Measurements from ENCODE around the gene TDRD7. TPM values are rescaled to one million over a fixed set of nuclear protein-coding genes. Genes with fewer than 3 reads are reported as not detected.

TDRD7 gene
- total RNA-seq, 1 donor from 2014 or later = 20.4 TPM

GRCh38 chr9:97396256-97396655 lies 15.6 kb upstream of the TDRD7 start:
- FAIRE-seq = no peak
- no peak overlapping the region for H2AFZ ChIP-seq (ENCODE audit: low read depth, low read length)
- DNase-seq (ENCODE audit: low read depth) = no peak
- H3K9me3 ChIP-seq (ENCODE audit: insufficient read depth, low read depth, low read length) = no peaks in the 10 kb centered on the region
- H4K20me1 ChIP-seq (ENCODE audit: insufficient read depth, low read length) = no peaks in the 10 kb centered on the region
- H3K27ac ChIP-seq (ENCODE audit: low read depth, low read length) = no peak overlapping the region
- Mint-ChIP-seq H3K4me3 (ENCODE audit: unreplicated experiment) (no peak overlapping the region), H3K27ac (ENCODE audit: unreplicated experiment) (no peak overlapping the region), H3K36me3 (ENCODE audit: low read depth, unreplicated experiment) (no peaks in the 10 kb centered on the region), H3K9me3 (ENCODE audit: unreplicated experiment) (peaks cover 3% of the 10 kb centered on the region), H3K27me3 (ENCODE audit: low read depth, unreplicated experiment) (peaks cover 11% of the 10 kb centered on the region), H3K4me1 (ENCODE audit: low read depth, unreplicated experiment) (peaks cover 6% of the 10 kb centered on the region)
- no peak for TF ChIP-seq EZH2 (IDR thresholded peaks at IDR 0.05; ENCODE audit: insufficient read depth, low read length)
- no peak for TF ChIP-seq CTCF (IDR thresholded peaks at IDR 0.05; ENCODE audit: insufficient read depth, low read depth, low read length)
- H3K4me2 ChIP-seq (ENCODE audit: low read length) = no peak overlapping the region
- peaks cover 2% of the 10 kb centered on the region for H3K27me3 ChIP-seq (ENCODE audit: insufficient read depth, low read length)
- no peak overlapping the region for H3K9ac ChIP-seq (ENCODE audit: low read length)
- H3K36me3 ChIP-seq (ENCODE audit: insufficient read depth, low read length) = no peaks in the 10 kb centered on the region
- H3K4me3 ChIP-seq (ENCODE audit: insufficient read depth, low read depth, low read length) = no peak overlapping the region
- no peaks in the 10 kb centered on the region for H3K79me2 ChIP-seq (ENCODE audit: insufficient read depth, low read length)
- H3K4me1 ChIP-seq (ENCODE audit: insufficient read depth, low read length) = no peaks in the 10 kb centered on the region

GRCh38 chr9:97397220-97397619 lies 14.7 kb upstream of the TDRD7 start:
- H3K79me2 ChIP-seq (ENCODE audit: insufficient read depth, low read length) = no peaks in the 10 kb centered on the region
- TF ChIP-seq CTCF (IDR thresholded peaks at IDR 0.05; ENCODE audit: insufficient read depth, low read depth, low read length) (no peak), EZH2 (IDR thresholded peaks at IDR 0.05; ENCODE audit: insufficient read depth, low read length) (no peak)
- no peaks in the 10 kb centered on the region for H4K20me1 ChIP-seq (ENCODE audit: insufficient read depth, low read length)
- H3K9ac ChIP-seq (ENCODE audit: low read length) = no peak overlapping the region
- Mint-ChIP-seq H3K4me3 (ENCODE audit: unreplicated experiment) (peak overlapping the region; percentile 24), H3K27ac (ENCODE audit: unreplicated experiment) (no peak overlapping the region), H3K36me3 (ENCODE audit: low read depth, unreplicated experiment) (no peaks in the 10 kb centered on the region), H3K27me3 (ENCODE audit: low read depth, unreplicated experiment) (peaks cover 10% of the 10 kb centered on the region), H3K4me1 (ENCODE audit: low read depth, unreplicated experiment) (peaks cover 6% of the 10 kb centered on the region), H3K9me3 (ENCODE audit: unreplicated experiment) (peaks cover 4% of the 10 kb centered on the region)
- H3K36me3 ChIP-seq (ENCODE audit: insufficient read depth, low read length) = no peaks in the 10 kb centered on the region
- FAIRE-seq = no peak
- H3K4me3 ChIP-seq (ENCODE audit: insufficient read depth, low read depth, low read length) = no peak overlapping the region
- no peaks in the 10 kb centered on the region for H3K4me1 ChIP-seq (ENCODE audit: insufficient read depth, low read length)
- DNase-seq (ENCODE audit: low read depth) = peak; percentile 6
- no peak overlapping the region for H3K27ac ChIP-seq (ENCODE audit: low read depth, low read length)
- H3K4me2 ChIP-seq (ENCODE audit: low read length) = no peak overlapping the region
- no peaks in the 10 kb centered on the region for H3K9me3 ChIP-seq (ENCODE audit: insufficient read depth, low read depth, low read length)
- no peak overlapping the region for H2AFZ ChIP-seq (ENCODE audit: low read depth, low read length)
- H3K27me3 ChIP-seq (ENCODE audit: insufficient read depth, low read length) = peaks cover 2% of the 10 kb centered on the region

- Histone ChIP-seq H3K9ac (ENCODE audit: low read length) (no peak overlapping the region), H3K9me3 (ENCODE audit: insufficient read depth, low read depth, low read length) (no peaks in the 10 kb centered on the region), H3K27me3 (ENCODE audit: insufficient read depth, low read length) (peaks cover 2% of the 10 kb centered on the region), H3K79me2 (ENCODE audit: insufficient read depth, low read length) (no peaks in the 10 kb centered on the region), H3K4me1 (ENCODE audit: insufficient read depth, low read length) (no peaks in the 10 kb centered on the region), H3K4me2 (ENCODE audit: low read length) (no peak overlapping the region), H4K20me1 (ENCODE audit: insufficient read depth, low read length) (no peaks in the 10 kb centered on the region), H2AFZ (ENCODE audit: low read depth, low read length) (peak overlapping the region; percentile 10), H3K36me3 (ENCODE audit: insufficient read depth, low read length) (no peaks in the 10 kb centered on the region), H3K4me3 (ENCODE audit: insufficient read depth, low read depth, low read length) (no peak overlapping the region), H3K27ac (ENCODE audit: low read depth, low read length) (no peak overlapping the region)
- Mint-ChIP-seq H3K27me3 (ENCODE audit: low read depth, unreplicated experiment) (peaks cover 4% of the 10 kb centered on the region), H3K4me1 (ENCODE audit: low read depth, unreplicated experiment) (peaks cover 8% of the 10 kb centered on the region), H3K4me3 (ENCODE audit: unreplicated experiment) (no peak overlapping the region), H3K9me3 (ENCODE audit: unreplicated experiment) (peaks cover 4% of the 10 kb centered on the region), H3K36me3 (ENCODE audit: low read depth, unreplicated experiment) (no peaks in the 10 kb centered on the region), H3K27ac (ENCODE audit: unreplicated experiment) (no peak overlapping the region)
- FAIRE-seq = no peak
- DNase-seq (ENCODE audit: low read depth) = peak; percentile 43
- TF ChIP-seq CTCF (IDR thresholded peaks at IDR 0.05; ENCODE audit: insufficient read depth, low read depth, low read length) (peak; percentile 74), EZH2 (IDR thresholded peaks at IDR 0.05; ENCODE audit: insufficient read depth, low read length) (no peak)
These were observed 12.7 kb upstream of the TDRD7 start for GRCh38 chr9:97398999-97399758.
